ENCODE results near the gene RPL37.
"Not testable (repeated sequence)": the region's sequence is repeated elsewhere in the genome, so short reads cannot be mapped to it uniquely, and the experiment has no call there.

The RPL37 gene

GRCh38 chr5:40796487-40796889 is 38.5 kb downstream of the RPL37 start:
- no peak for DNase-seq

- DNase-seq, result not testable (repeated sequence)
These were observed 40.1 kb downstream of the RPL37 start for GRCh38 chr5:40794877-40795276.

DNA sequence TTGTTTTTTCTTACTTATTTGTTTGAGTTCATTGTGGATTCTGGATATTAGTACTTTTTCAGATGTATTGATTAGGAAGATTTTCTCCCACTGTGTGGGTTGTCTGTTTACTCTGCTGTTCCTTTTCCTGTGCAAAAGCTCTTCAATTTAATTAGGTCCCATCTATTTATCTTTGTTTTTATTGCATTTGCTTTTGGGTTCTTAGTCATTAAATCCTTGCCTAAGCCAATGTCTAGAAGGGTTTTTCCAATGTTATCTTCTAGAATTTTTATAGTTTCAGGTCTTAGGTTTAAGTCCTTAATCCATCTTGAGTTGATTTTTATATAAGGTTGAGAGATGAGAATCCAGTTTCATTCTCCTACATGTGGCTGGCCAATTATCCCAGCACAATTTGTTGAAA is 40.7 kb downstream of the RPL37 start:
- DNase-seq, result not testable (repeated sequence)

DNA sequence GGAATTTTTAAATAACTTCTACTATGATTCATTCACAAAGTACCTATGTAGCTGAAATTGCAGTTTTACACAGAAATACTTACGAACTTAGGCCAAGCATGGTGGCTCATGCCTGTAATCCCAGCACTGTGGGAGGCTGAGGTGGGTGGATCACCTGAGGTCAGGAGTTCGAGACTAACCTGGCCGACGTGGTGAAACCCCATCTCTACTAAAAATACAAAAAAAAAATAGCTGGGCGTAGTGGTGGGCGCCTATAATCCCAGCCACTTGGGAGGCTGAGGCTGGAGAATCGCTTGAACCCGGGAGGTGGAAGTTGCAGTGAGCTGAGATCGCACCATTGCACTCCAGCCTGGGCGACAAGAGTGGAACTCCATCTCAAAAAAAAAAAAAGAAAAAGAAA is 42.3 kb downstream of the RPL37 start:
- DNase-seq, result not testable (repeated sequence)

DNA sequence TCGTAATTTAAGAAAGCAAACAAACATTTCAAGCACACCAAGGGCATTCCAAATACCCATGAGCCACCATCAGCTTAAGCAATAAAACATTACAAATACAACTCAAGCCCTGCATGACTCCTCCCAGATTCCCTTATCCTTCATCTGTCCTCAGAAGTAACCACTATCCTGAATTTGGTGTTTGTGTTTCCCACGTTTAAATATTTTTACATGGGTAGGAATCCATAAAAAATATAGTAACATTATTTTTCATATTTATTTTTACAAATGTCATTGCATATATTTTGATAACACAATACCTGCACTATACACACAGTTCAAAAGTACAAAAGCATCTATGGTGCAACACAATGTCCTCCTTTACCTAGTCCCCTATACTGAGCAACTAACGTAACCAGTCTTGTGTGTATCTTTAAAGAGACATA is 43.3 kb downstream of the RPL37 start:
- DNase-seq, result no peak

GRCh38 chr5:40790947-40791593 is 44.0 kb downstream of the RPL37 start:
- DNase-seq, result no peak

- not testable (repeated sequence) for DNase-seq
These were observed 46.1 kb downstream of the RPL37 start for GRCh38 chr5:40788941-40789340.

- DNase-seq, result no peak
These were observed 47.0 kb downstream of the RPL37 start for GRCh38 chr5:40787986-40788385.

GRCh38 chr5:40786664-40787063 is 48.4 kb downstream of the RPL37 start:
- not testable (repeated sequence) for DNase-seq

- DNase-seq, result no peak
These were observed 50.1 kb downstream of the RPL37 start for GRCh38 chr5:40784916-40785315.

GRCh38 chr5:40784027-40784653 is 50.9 kb downstream of the RPL37 start:
- DNase-seq, result no peak

GRCh38 chr5:40781843-40782409 is 53.1 kb downstream of the RPL37 start:
- DNase-seq, result no peak

- DNase-seq, result no peak
These were observed 54.2 kb downstream of the RPL37 start for GRCh38 chr5:40780858-40781257.

DNA sequence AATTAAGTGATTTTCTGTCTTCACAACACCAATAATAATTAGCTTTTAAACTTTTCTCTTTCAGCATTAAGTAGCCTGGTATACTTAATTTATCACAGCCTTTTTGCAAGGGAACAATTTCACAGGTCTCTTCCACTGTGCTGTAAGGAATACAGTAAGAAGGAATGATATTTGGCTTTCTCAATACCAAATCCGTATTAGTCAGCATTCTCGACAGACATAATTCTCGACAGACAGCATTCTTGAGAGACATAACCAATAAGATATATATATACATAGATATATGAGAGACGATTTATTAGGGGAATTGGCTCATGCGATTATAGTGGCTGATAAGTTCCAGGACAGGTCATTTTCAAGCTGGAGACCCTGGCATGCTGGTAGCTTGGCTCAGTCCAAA is 54.8 kb downstream of the RPL37 start:
- DNase-seq, result no peak

GRCh38 chr5:40779561-40779960 is 55.5 kb downstream of the RPL37 start:
- no peak for DNase-seq

DNA sequence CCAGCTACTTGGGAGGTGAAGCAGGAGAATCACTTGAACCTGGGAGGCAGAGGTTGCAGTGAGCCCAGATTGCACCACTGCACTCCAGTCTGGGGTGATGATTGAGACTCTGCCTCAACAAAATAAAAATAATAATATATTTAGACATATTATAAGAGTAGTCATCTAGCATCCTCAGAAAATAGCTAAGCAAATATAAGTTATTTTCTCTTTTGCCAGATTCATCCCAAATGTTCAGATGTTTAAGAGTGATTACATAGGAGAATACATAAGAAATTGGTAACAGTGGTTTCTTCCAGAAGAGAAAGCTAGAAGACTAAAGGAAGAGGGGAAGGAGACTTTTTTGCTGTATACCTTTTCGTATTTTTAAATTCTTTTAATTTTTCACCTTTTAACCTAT is 56.9 kb downstream of the RPL37 start:
- no peak for DNase-seq

DNA sequence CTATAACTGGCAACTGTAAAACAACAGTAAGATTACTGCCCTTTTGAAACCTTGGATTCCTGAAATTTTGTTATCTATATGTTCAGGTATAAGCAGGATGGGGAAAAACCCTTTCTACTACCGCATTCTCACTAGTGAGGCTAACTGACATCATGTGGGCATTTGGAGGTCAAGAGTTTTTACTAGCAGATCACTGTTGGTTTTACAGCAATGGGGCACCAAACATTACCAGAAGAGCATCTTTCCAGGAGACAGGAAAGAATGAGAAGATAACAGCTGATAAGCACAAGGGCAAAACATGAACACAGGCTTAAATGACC is 58.4 kb downstream of the RPL37 start:
- DNase-seq, result no peak

- no peak for DNase-seq
These were observed 59.0 kb downstream of the RPL37 start for GRCh38 chr5:40775846-40776657.

Measured in activated CD4-positive, alpha-beta T cell treated with anti-CD3 and anti-CD28 coated beads for 4 hours (primary cell).